Spleen (tissue), 7 donors: ENCODE results near the gene SMU1.

Experiments
- CTCF ChIP-seq, 11 experiments: fragments of 200-600 bp in 7 of 11; fragments of 450-650 bp in 4 of 11; sonication (generic) in 4 of 11; IDR thresholded peaks in 8 of 11; conservative IDR thresholded peaks in 3 of 11; 1 replicate in 7 of 11; 2 replicates in 4 of 11; pipeline versions ENCODE4 v1.4.0 to v1.8.0; 2016 to 2021; ENCODE audit warnings: antibody characterized with exemption in 11 of 11, inconsistent platforms in 4 of 11, mild to moderate bottlenecking in 1 of 11
- POLR2A ChIP-seq, 3 donors: fragments of 450-650 bp; IDR thresholded peaks; one replicate each; pipeline ENCODE4 v1.5.1; 2017; ENCODE audit warnings: antibody characterized with exemption in 3 of 3, mild to moderate bottlenecking in 1 of 3
- POLR2AphosphoS5 ChIP-seq, 3 donors: sonication (generic); formaldehyde crosslinking; IDR thresholded peaks; one replicate each; pipeline ENCODE4 v1.5.1; 2017; ENCODE audit warnings: antibody characterized with exemption in 3 of 3
- donor health status: DM: no; HTN: no; CAD: no; lungs with moderate emphysema.
- donor health status: DM: no; HTN: no; CAD: no.
- donor health status: DM: no; HTN: no; CAD: no.

GRCh38 chr9:33017283-33018041 lies 59.0 kb downstream of the SMU1 start:
- no peak for TF ChIP-seq CTCF (IDR thresholded peaks at IDR 0.05 in 8 of 11, conservative IDR thresholded peaks at IDR 0.05 in 3 of 11)
- TF ChIP-seq POLR2AphosphoS5 (IDR thresholded peaks at IDR 0.05), result no peak
- no peak for TF ChIP-seq POLR2A (IDR thresholded peaks at IDR 0.05)
